CD4-positive, alpha-beta T cell treated with Interleukin-1 beta for 1 hour (primary cell): Measurements from ENCODE around the gene PDE5A.

Source experiments
- DNase-seq, 2 donors: peaks; one replicate each; pipeline ENCODE4 v3.0.0-alpha.2; 2020 to 2022

The PDE5A gene

DNA sequence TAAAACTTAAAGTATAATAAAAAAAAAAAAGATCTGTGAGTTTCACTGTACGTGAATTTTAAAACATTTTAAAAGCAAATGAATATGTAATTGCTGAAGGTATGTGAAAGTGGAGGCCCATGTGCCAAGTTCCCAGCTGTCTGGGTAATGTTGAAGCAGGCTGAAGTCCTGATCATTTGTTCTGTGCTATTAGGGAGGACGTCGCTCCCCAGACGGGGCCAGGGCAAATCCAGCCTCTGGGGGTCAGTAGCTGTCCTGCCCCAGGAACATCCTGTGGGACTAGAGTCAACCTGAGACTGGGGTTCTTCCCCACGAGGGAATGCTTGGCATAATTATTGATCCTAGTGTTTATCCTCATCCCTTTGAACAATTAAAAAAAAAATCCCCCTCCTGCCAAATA lies 48.8 kb downstream of the PDE5A start:
- DNase-seq = no peak

DNA sequence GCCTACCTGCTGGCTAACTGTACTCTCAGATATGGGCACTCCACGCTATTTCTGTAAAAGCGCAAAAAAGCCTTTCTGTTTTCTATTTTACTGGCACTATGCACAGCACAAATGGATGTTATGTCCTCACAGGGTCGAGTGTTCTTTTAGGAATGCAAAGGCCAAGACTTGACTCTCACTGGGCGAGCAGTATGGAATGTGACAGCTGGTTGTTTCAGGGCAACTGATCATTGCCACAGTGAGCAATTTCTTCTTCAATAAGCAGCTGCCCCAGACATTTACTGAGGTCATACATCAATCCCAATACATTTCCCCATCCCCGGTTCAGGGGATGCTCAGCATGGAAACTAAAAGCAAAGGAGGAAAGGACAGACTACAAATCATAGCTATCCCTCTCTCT lies 58.2 kb downstream of the PDE5A start:
- DNase-seq = no peak

DNA sequence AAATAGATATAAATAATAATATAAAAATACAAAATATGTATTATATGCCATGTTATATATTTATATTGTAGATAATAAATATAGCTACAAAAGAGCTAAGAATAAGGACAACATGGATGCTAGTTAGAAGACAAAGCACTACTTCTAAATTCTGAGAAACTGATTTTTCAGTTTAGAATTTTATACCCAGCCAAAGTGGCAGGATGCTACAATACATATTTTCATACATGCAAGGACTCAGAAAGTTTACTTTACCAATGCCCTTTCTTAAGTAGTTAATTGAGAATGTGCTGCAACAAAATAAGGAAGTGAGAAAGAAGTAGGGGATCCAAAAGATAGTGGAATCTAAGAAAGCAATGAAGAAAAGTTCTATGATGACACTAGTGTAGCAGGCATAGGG lies 64.5 kb downstream of the PDE5A start:
- DNase-seq = no peak

DNA sequence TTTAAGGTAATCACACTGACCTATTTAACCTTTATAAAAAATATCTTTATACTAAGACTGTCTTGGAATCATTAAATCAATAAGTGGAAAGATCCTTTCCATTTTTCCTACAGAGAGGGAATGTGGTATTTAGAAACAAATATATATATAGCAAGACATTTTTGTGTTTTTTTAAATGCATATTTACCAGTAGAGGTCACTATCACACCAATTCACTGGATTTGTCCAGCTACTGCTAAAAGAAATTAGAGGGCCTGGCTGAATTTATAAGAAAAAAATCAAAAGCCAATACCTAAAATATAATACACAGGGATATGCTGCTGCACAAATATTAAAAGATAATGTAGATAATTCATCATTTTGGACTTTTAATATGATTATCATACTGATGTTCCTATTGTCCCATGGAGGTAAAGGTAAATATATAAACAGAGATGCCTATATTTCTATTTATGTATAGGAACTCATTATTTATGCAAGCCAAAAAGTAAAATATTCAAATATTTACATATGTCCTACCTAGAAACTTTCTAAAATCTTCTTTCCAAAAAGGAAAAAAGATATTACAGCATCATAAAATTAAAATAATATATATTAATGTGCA lies 69.5 kb downstream of the PDE5A start:
- no peak for DNase-seq

DNA sequence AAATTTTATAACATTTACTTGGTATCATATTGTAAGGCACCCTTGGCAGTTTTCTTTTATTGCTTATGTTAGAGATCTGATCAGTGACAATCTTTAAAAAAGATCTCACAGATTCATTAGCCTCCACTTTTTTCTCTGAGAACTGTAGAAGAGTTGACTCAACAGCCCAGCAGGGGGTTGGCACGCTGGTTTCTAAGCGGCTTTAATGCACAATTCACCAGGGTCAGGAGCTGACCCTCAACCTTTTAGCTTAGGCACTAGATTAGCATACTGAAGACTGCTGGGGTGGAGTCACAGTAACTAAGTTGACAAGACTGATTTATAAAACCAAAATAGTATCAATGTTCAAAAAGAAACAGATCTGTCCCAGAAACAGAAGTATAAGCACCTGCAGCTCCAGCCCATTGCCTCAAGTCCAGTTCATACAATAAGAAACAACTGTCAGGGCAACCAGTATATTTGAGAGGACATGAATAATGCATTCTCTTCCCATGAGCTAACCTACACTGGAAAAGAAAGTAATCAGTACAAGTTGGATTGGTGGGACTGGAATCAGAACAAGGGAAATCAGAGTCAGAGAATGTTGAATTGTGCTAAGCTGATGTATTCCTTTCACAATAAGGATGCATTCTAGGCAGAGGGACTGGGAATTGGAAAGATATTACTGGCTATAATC lies 77.6 kb downstream of the PDE5A start:
- no peak for DNase-seq

DNA sequence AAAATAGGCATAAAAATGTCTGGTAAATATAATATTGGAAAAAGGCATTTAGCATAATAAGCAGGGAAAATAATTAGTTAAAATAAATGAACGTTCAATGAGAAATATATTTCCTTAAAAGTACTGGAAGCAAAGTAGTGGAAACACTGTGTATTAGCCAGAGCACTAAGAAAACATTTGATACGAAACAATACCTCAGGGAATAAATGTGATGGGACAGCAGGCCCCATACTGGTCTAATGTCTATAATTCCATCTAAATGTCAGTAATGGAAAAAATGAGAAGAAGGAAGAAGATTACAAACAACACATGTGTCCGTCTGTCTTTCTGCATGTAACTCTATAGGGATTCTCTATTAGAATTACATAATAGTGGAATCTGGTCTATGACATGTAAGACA lies 79.0 kb downstream of the PDE5A start:
- DNase-seq = no peak

DNA sequence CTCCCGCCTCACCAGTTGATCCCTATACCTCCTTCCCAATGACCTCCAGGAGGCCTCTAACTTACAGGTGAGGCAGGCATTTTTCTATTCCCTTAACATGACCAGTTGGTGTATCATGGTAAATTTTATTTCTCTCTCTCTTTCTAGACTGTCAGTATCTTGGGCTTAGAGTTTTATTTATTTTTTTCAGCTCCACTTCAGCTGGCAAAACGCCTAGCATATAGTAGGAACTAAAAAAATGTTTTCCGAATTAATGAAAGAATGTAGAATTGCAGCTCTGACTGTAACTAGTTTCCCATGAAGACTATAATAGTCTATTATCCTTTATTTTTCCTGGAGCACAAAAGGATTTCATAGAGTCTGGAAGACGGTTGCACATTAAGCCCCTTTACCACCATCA lies 84.8 kb downstream of the PDE5A start:
- no peak for DNase-seq

DNA sequence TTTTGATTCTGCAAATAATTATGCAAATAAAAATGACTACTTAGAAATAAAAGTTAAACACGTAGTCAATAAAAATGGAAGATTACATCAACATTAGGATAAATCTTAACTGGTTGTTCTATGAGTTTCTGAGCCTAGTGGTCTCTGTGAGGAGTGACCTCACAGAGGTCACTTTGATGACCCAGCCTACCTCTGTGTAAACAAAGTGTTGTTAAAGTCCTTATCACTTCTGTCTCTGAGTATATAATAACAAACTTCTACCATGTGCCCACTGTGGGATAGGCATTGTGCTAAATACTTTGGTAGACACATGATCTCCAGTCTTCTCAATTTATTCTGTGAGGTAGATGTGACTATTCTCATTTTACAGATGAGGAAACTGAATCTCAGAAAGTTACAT lies 85.4 kb downstream of the PDE5A start:
- no peak for DNase-seq

DNA sequence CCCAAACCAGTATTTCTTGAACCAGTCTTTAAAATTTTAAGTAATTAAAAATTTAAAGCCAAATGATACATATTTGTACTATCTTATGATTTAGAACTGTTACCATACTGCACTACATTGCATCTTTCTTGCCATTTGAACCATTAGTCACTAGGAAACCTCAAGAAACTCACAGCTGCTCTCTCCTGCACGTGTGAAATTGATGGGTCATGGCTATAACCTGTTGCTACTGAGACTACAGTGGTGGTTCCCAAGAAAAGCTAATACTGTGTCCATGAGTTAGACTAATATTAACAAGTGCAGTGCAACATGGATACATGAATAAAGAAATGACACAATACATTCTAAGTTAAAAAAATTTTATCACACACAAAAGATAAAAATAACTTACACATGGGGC lies 88.4 kb downstream of the PDE5A start:
- no peak for DNase-seq

DNA sequence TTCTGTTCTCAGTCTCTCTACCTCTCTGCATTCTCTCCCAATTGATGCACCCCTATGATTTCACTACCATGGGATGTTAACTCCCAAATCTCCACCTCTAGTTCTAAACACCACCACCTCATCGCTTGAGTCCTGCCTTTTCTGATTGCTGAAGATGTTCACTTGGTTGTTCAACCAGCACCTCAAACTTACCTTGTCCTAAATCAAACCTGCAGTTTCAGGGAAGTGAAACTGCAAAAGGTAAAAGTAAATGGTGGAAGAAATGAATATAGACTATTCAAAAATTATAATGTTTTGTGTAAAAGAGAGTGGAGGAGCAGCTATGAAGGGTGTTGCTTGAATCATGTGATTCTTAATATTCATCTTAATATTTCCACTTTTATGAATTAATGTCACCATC lies 91.0 kb downstream of the PDE5A start:
- DNase-seq = no peak

DNA sequence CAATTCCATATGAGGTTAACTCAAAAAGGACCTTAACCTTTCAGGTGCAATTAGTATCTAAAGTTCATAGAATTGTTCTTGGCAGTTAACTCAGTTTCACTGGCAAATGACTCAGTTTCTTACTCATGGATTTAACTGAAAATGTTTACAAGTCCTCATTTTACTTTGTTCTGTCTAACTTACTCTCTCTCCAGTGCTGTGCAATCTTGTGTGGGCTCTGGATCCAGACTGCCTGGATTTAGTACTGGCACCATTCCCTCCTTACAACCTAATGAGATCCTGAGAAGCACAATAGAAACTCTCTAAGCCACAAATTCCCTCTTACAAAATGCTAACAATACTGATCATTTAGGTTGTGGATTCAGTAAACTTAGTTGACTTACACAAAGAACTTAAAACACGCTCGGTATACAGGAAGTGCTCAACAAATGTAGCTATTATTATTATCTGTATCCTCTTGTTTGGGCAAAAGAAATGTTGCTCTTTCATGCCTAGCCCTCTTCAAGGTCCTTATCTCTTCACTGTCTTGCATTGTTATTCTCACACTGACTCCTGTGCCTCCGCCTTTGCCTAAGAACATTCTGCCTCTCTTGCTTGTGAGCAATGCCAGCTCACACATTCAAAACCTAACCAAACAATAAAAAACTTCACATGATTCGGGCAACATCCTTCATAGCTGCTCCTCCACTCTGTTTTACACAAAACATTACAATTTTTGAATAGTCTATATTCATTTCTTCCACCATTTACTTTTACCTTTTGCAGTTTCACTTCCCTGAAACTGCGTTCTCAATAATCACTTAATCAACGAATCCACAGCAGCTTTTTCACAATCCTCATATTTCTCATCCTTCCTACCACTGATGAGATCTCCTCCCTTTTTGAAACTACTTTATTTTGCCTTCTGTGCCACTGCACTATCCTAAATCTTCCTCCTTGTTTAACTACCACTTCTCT lies 91.8 kb downstream of the PDE5A start:
- no peak for DNase-seq

DNA sequence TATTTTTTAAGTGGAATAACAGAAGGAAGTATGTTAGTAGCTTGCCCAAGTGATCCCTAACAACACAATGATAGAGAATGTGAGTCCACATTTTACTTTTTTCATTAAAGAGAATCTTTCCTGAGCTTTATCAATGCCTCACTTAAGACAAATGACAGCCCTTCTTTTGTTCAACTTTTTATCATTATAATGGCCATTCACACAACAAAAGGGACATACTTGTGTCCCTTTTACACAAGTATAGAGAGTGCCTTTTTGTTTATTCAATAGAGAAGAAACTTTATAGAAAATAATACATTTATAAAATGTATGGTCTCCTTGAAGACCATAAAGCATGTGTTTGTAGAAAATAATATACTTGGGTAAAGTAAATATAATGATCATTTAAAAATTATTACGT lies 96.3 kb downstream of the PDE5A start:
- DNase-seq = no peak

DNA sequence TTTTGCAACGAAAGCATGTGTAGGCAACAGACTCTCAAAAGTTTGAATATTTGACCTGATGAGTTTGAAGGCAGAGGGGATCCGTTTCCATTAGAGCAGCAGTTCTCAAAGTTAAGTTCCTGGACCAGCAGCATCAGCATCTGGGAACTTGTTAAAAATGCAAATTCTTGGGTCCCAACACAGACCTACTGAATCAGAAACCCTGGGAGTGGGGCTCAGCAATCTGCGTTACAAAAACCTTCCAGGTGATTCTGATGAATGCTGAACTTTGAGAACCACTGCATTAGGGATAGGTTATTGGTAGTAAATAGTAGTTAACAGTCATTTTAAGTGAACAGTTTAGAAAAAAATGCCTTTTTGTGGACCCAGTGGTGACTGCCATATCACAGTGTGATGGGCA lies 98.8 kb downstream of the PDE5A start:
- DNase-seq = no peak

DNA sequence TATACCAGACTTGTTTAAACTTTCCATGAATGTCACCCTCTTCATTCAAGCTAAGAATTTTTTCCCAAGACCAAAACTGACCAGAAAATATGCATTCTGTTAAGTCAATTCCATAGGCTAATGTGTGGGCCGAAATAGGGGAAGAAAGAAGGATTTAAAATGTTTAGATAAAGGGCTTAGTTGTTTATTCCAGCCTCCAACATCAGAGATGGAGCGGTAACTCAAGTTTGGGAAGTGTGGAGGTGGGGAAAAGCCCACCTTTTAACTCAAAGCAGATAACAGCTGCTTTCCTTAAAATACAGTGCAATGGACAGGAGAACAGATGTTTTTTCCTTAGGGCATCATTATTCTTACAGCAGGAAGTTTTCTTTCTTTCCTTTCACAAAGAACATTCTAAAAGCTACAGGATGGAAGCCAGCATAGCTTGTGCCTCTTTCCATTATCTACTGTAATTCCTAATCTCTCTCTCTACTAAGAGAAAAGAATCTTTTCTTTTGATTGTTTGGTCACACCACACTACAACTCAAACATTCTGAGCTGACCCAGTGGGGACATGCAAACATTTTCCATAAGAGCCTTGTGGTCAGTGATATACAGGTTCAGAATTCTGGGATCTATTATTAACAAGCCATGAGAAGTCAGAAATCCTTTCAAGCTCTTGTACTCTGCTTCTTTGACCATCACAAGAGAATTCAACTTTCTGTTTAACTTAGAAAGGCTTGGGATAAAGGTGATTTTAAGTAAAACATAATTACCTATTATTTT lies 101.6 kb downstream of the PDE5A start:
- DNase-seq = no peak

DNA sequence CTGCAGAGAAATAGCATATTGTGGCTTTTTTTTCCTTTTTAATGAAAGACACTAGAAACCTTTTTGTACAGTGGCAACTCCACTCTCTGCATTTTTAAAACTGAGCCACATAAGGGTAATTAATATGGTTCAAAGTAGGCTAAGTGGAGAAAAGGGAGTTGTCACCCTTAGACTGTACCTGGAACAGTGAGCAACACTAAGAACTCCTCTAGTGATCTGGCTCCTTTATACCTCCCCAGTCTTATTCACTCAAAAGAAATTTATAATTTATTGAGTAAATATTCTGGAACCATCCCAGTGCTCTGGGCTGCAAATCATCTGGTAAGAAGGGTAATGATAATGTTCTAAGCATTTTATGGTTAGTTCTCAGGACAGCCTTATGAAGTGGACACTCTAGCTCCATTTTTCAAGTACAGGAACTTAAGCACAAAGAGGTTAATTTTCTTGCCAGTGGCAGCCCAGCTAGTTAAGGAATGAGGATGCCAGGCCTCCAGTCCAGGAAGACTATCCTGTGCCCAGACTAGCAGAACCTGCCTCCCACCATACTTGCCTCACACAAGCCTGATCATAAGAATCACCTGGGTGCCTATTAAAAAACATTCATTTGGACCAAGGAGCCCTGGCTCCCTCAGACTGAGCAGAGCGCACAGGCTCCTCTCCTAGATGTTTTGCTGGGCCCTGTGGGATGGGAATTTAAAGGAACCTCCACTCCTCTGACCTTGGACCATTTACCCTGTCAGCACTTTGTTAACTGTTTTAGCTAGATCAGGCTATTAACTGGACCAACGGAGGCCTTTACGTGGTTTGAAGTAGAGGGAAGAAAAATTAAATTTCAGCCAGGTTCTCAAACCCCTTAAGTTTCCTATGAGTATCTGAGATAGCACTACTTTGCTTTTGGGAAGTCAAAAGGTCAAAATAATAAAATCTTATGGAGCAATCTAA lies 102.6 kb downstream of the PDE5A start:
- DNase-seq = no peak

DNA sequence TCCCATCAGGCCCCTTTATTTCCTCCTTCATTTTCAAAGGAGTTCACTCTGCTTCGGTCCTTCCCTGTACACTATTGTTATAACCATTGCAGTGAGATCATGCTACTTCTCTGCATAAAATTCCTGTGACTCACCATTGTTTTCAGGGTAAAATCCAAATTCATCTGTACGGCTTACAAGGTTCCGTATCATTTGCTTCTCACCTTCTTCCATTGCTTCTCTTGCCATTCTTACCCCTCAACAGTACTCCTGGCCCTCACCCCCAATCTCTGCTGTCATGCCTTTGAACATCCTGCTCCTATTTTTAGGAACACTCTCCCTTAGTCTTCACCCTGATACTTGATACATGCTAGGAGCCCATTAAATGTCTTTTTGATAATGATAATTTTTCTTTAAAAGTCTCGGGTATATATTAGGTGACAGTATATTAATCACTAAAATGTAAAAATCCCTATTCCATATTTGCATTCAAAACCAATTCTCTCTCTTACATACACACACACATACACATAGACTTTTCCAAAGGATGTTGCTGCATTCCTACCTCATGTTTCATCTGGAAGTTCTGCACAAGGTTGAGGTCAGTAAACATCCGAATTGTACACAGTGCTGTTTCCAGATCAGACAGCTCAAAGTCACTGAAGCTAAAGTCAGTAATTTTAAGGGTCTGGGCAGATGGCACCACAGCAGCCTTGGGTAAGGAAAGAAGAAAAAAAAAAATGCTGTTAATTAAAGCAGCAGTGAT lies 103.4 kb downstream of the PDE5A start:
- no peak for DNase-seq

DNA sequence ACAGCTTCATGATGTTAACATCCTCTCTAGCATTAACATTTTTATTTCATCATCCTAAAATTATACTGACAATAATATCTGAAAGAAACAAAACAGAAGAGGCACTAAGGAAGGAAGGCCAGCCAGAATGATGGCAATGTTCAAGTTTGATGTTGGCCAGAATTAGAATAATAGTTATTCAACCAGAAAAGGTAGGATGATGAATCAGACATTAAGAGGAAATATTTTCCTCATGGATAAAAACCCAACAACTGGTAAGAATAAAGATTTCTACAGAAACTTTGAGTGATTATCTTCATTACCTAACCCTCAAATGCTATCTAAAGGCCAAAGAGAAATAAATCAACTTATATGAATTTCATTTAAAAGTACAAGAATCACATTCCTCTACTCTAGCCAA lies 105.2 kb downstream of the PDE5A start:
- no peak for DNase-seq

DNA sequence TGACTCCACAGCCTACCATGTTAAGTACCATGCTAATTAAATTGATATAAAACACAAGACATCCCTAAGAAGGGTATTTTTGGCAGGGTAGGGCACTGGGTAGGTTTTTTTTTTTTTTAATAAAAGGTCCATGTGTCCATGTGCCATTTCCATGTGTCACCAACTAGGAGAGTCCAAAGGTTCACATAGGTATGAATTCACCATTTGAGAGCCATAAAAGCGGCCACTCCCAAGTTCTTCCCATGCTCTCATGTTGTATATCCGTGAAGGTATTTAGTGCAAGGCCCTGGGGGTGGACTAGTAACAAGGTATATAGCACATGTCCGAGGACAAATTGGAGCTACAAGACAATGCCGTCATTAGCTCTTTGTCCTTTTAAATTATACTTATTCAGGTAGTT lies 107.3 kb downstream of the PDE5A start:
- no peak for DNase-seq

DNA sequence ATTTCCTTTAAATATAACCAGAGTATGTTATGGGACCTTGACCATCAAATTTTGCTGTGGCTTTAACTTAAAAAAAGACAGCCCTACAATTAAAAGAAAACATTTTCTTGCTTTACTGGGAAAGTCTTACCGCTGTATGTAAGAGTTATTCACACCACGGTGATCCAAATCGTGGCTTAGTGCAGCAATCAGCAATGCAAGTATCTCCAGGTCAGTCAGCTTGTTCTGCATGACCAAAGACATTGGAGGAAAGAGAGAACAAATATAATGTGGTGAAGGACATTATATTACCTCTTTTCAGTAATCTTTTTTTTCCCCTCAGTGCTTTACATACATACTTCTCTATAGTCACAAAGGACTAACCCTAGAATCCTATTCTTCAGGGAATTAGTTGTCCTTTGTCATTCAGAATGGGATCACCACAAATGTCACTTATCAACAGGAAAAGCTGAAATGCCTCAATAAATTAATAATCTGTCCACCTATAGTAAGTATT lies 109.6 kb downstream of the PDE5A start:
- no peak for DNase-seq

DNA sequence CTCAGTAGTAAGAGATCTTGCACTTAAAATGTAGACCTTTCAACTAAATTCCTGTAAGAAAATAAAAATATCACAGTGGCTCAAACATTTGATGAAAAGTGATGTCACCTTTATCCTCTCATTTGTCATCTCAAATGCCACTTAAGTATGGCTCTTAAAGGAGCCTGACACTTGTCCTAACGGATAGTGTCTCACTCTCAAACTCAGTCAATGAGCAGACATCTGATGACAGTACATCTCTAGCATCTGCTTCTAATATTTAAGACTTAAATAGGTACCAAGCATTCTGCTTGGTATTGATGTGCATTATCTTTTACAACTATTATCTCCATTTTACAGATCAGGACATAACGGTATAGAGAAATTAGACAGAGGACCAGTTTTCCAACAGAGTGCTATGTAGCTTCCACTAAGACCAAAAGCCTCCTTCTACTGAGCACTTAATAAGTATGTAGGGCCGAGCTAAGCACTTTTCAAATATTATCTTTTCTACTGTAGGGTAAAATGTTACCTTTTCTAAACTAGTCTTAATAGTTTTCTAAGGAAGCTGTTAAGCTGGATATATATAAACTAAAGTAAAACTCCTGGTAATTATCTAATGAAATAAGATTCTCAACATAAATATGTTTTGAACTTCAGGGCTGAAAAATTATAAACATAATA lies 110.2 kb downstream of the PDE5A start:
- DNase-seq = no peak
